Glutamatergic neuron (in vitro differentiated cells): ENCODE measurements around the gene BFAR. TPM values are rescaled to one million over a fixed set of nuclear protein-coding genes. Genes with fewer than 3 reads are reported as not detected.

Source experiments
- DNase-seq: peaks from one replicate; pipeline ENCODE4 v3.0.0; 2022
- H3K27ac Mint-ChIP-seq: one replicate; pipeline ENCODE4 v1.8.0; 2020; ENCODE audit warnings: mild to moderate bottlenecking, mixed read lengths, inconsistent platforms; ENCODE audit not compliant: unreplicated experiment
- H3K27me3 Mint-ChIP-seq: one replicate; pipeline ENCODE4 v1.8.0; 2020; ENCODE audit warnings: mild to moderate bottlenecking, moderate library complexity, mixed read lengths, inconsistent platforms; ENCODE audit not compliant: unreplicated experiment
- H3K36me3 Mint-ChIP-seq: one replicate; pipeline ENCODE4 v1.8.0; 2020; ENCODE audit warnings: mild to moderate bottlenecking, mixed read lengths, inconsistent platforms; ENCODE audit not compliant: unreplicated experiment
- H3K4me1 Mint-ChIP-seq: one replicate; pipeline ENCODE4 v1.8.0; 2020; ENCODE audit warnings: mild to moderate bottlenecking, low read depth, mixed read lengths, inconsistent platforms; ENCODE audit not compliant: unreplicated experiment
- H3K4me3 Mint-ChIP-seq: one replicate; pipeline ENCODE4 v1.8.0; 2020; ENCODE audit warnings: mild to moderate bottlenecking, mixed read lengths, inconsistent platforms; ENCODE audit not compliant: unreplicated experiment
- H3K9me3 Mint-ChIP-seq: one replicate; pipeline ENCODE4 v1.8.0; 2020; ENCODE audit warnings: mild to moderate bottlenecking, moderate library complexity, mixed read lengths, inconsistent platforms; ENCODE audit not compliant: unreplicated experiment
- CTCF ChIP-seq: fragments of 200-600 bp; sonication (generic); IDR thresholded peaks from one replicate; pipeline ENCODE4 v1.5.0; 2021; ENCODE audit not compliant: partially characterized antibody, unreplicated experiment
- total RNA-seq: library from RNA; stranded (reverse); fragmentation: NEBNext Ultra II Directional; extraction: Animal tissue kit (Norgen Biotek cat#: 25700); gene quantifications from one replicate; pipeline ENCODE4 v1.2.1, GENCODE V29; 2021; ENCODE audit not compliant: unreplicated experiment

The BFAR gene
- total RNA-seq, 1 donor from 2014 or later, result 70.7 TPM

- H3K27ac Mint-ChIP-seq, result no peak overlapping the region
- no peak for TF ChIP-seq CTCF
- no peaks in the 10 kb centered on the region for H3K27me3 Mint-ChIP-seq
- no peak for DNase-seq
- no peaks in the 10 kb centered on the region for H3K36me3 Mint-ChIP-seq
- no peak overlapping the region for H3K4me3 Mint-ChIP-seq
- no peaks in the 10 kb centered on the region for H3K4me1 Mint-ChIP-seq
- peaks cover 3% of the 10 kb centered on the region for H3K9me3 Mint-ChIP-seq
Measured at GRCh38 chr16:14668556-14669223, 35.9 kb downstream of the BFAR start.

GRCh38 chr16:14669776-14670175 is 37.0 kb downstream of the BFAR start:
- TF ChIP-seq CTCF, result no peak
- Mint-ChIP-seq H3K4me1 (no peaks in the 10 kb centered on the region), H3K27me3 (no peaks in the 10 kb centered on the region), H3K4me3 (no peak overlapping the region), H3K27ac (no peak overlapping the region), H3K36me3 (no peaks in the 10 kb centered on the region), H3K9me3 (no peaks in the 10 kb centered on the region)
- no peak for DNase-seq

DNA sequence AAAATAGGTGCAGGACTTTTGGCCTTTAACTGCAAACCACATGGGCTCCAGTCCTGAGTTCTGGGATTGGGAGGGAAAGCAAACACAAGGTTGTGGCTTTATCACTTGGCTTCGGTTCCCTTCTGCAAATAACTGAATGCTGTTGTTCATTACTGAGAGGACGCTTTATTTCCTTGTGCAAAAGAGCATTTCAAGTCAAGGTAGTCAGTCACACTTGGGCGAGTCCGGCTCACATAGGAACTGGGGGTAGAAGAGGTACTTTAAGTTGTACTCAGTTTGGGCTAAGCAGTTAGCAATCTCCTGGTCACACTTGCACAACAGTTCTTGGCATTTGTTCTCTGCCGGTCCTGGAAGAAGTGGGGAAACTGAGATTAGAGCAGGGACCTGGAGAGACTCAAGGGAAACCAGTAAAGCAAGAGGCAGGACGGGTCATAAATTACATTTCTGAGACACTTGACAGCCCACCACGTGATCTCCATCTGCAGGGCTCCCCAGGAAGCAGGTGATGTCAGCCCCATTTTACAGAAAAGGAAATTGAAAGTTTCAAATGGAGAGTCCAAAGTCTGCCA is 39.7 kb downstream of the BFAR start:
- Mint-ChIP-seq H3K4me3 (peak overlapping the region; percentile 4), H3K4me1 (no peaks in the 10 kb centered on the region), H3K36me3 (no peaks in the 10 kb centered on the region), H3K9me3 (no peaks in the 10 kb centered on the region), H3K27ac (no peak overlapping the region), H3K27me3 (no peaks in the 10 kb centered on the region)
- DNase-seq, result no peak
- TF ChIP-seq CTCF, result no peak

GRCh38 chr16:14676633-14677032 is 43.9 kb downstream of the BFAR start:
- Mint-ChIP-seq H3K27ac (no peak overlapping the region), H3K4me3 (no peak overlapping the region), H3K9me3 (no peaks in the 10 kb centered on the region), H3K4me1 (no peaks in the 10 kb centered on the region), H3K36me3 (peaks cover 9% of the 10 kb centered on the region), H3K27me3 (peaks cover 2% of the 10 kb centered on the region)
- TF ChIP-seq CTCF, result no peak
- no peak for DNase-seq

GRCh38 chr16:14677627-14678026 is 44.9 kb downstream of the BFAR start:
- H3K27me3 Mint-ChIP-seq, result peaks cover 2% of the 10 kb centered on the region
- H3K4me1 Mint-ChIP-seq, result no peaks in the 10 kb centered on the region
- no peak overlapping the region for H3K27ac Mint-ChIP-seq
- H3K9me3 Mint-ChIP-seq, result no peaks in the 10 kb centered on the region
- DNase-seq, result no peak
- no peak overlapping the region for H3K4me3 Mint-ChIP-seq
- no peak for TF ChIP-seq CTCF
- peaks cover 9% of the 10 kb centered on the region for H3K36me3 Mint-ChIP-seq
